ENCODE data around the gene CIZ1.

The CIZ1 gene

GRCh38 chr9:128166169-128166568 is 25.2 kb downstream of the CIZ1 start:
- Mint-ChIP-seq H3K4me1 (ENCODE audit: low read depth) (peaks cover 8% of the 10 kb centered on the region), H3K4me3 (no peak overlapping the region), H3K9me3 (no peaks in the 10 kb centered on the region), H3K27me3 (ENCODE audit: low read depth) (no peaks in the 10 kb centered on the region), H3K36me3 (ENCODE audit: low read depth) (peaks cover 21% of the 10 kb centered on the region), H3K27ac (no peak overlapping the region)

- Mint-ChIP-seq H3K4me1 (ENCODE audit: low read depth) (peaks cover 14% of the 10 kb centered on the region), H3K27me3 (ENCODE audit: low read depth) (no peaks in the 10 kb centered on the region), H3K9me3 (no peaks in the 10 kb centered on the region), H3K27ac (no peak overlapping the region), H3K4me3 (no peak overlapping the region), H3K36me3 (ENCODE audit: low read depth) (peaks cover 20% of the 10 kb centered on the region)
Measured at GRCh38 chr9:128164307-128164885, 27.0 kb downstream of the CIZ1 start.

GRCh38 chr9:128163523-128164306 is 27.7 kb downstream of the CIZ1 start:
- Mint-ChIP-seq H3K9me3 (no peaks in the 10 kb centered on the region), H3K36me3 (ENCODE audit: low read depth) (peaks cover 15% of the 10 kb centered on the region), H3K27me3 (ENCODE audit: low read depth) (no peaks in the 10 kb centered on the region), H3K4me1 (ENCODE audit: low read depth) (peaks cover 17% of the 10 kb centered on the region), H3K4me3 (no peak overlapping the region), H3K27ac (no peak overlapping the region)

GRCh38 chr9:128163027-128163515 is 28.3 kb downstream of the CIZ1 start:
- H3K4me1 Mint-ChIP-seq (ENCODE audit: low read depth), result peaks cover 15% of the 10 kb centered on the region
- no peaks in the 10 kb centered on the region for H3K27me3 Mint-ChIP-seq (ENCODE audit: low read depth)
- no peak overlapping the region for H3K4me3 Mint-ChIP-seq
- H3K36me3 Mint-ChIP-seq (ENCODE audit: low read depth), result peaks cover 12% of the 10 kb centered on the region
- no peaks in the 10 kb centered on the region for H3K9me3 Mint-ChIP-seq
- H3K27ac Mint-ChIP-seq, result no peak overlapping the region

GRCh38 chr9:128162215-128163026 is 29.0 kb downstream of the CIZ1 start:
- no peak overlapping the region for H3K27ac Mint-ChIP-seq
- peaks cover 12% of the 10 kb centered on the region for H3K36me3 Mint-ChIP-seq (ENCODE audit: low read depth)
- H3K9me3 Mint-ChIP-seq, result no peaks in the 10 kb centered on the region
- no peaks in the 10 kb centered on the region for H3K27me3 Mint-ChIP-seq (ENCODE audit: low read depth)
- H3K4me3 Mint-ChIP-seq, result peak overlapping the region; percentile 77
- peaks cover 15% of the 10 kb centered on the region for H3K4me1 Mint-ChIP-seq (ENCODE audit: low read depth)

GRCh38 chr9:128161215-128161902 is 30.0 kb downstream of the CIZ1 start:
- H3K4me3 Mint-ChIP-seq, result peak overlapping the region; percentile 77
- H3K4me1 Mint-ChIP-seq (ENCODE audit: low read depth), result peaks cover 15% of the 10 kb centered on the region
- peak overlapping the region; percentile 67 for H3K27ac Mint-ChIP-seq
- no peaks in the 10 kb centered on the region for H3K9me3 Mint-ChIP-seq
- peaks cover 9% of the 10 kb centered on the region for H3K36me3 Mint-ChIP-seq (ENCODE audit: low read depth)
- H3K27me3 Mint-ChIP-seq (ENCODE audit: low read depth), result no peaks in the 10 kb centered on the region

GRCh38 chr9:128160603-128160987 is 30.8 kb downstream of the CIZ1 start:
- H3K9me3 Mint-ChIP-seq, result no peaks in the 10 kb centered on the region
- H3K27me3 Mint-ChIP-seq (ENCODE audit: low read depth), result no peaks in the 10 kb centered on the region

GRCh38 chr9:128159784-128160602 is 31.4 kb downstream of the CIZ1 start, which contains the start of gene BBLN:
TSS of gene BBLN (plus strand) at chr9:128160265. CDS start at chr9:128160408, 143 bp downstream.
- peaks cover 15% of the 10 kb centered on the region for H3K4me1 Mint-ChIP-seq (ENCODE audit: low read depth)
- H3K4me3 Mint-ChIP-seq, result peak within 1 kb of the TSS; percentile 77
- H3K36me3 Mint-ChIP-seq (ENCODE audit: low read depth), result peaks cover 8% of the 10 kb centered on the region
- H3K27me3 Mint-ChIP-seq (ENCODE audit: low read depth), result no peaks in the 10 kb centered on the region
- H3K27ac Mint-ChIP-seq, result peak within 1 kb of the TSS; percentile 87
- no peaks in the 10 kb centered on the region for H3K9me3 Mint-ChIP-seq

More at GRCh38 chr9:128160603-128160987, 30.8 kb downstream of the CIZ1 start:
- Mint-ChIP-seq H3K36me3 (ENCODE audit: low read depth) (peaks cover 8% of the 10 kb centered on the region), H3K4me3 (peak overlapping the region; percentile 77), H3K4me1 (ENCODE audit: low read depth) (peaks cover 15% of the 10 kb centered on the region), H3K27ac (peak overlapping the region; percentile 67)

- H3K36me3 Mint-ChIP-seq (ENCODE audit: low read depth), result peaks cover 6% of the 10 kb centered on the region
- H3K4me1 Mint-ChIP-seq (ENCODE audit: low read depth), result peaks cover 15% of the 10 kb centered on the region
- peak overlapping the region; percentile 77 for H3K4me3 Mint-ChIP-seq
- no peaks in the 10 kb centered on the region for H3K27me3 Mint-ChIP-seq (ENCODE audit: low read depth)
- H3K9me3 Mint-ChIP-seq, result no peaks in the 10 kb centered on the region
- H3K27ac Mint-ChIP-seq, result peak overlapping the region; percentile 87
Measured at GRCh38 chr9:128159522-128159783, 31.9 kb downstream of the CIZ1 start.

GRCh38 chr9:128155736-128156500 is 35.5 kb downstream of the CIZ1 start:
- Mint-ChIP-seq H3K4me3 (no peak overlapping the region), H3K9me3 (no peaks in the 10 kb centered on the region), H3K4me1 (ENCODE audit: low read depth) (peaks cover 6% of the 10 kb centered on the region), H3K27ac (no peak overlapping the region), H3K27me3 (ENCODE audit: low read depth) (no peaks in the 10 kb centered on the region), H3K36me3 (ENCODE audit: low read depth) (no peaks in the 10 kb centered on the region)

GRCh38 chr9:128153947-128154695 is 37.3 kb downstream of the CIZ1 start:
- Mint-ChIP-seq H3K4me1 (ENCODE audit: low read depth) (no peaks in the 10 kb centered on the region), H3K27me3 (ENCODE audit: low read depth) (no peaks in the 10 kb centered on the region), H3K27ac (no peak overlapping the region), H3K9me3 (no peaks in the 10 kb centered on the region), H3K36me3 (ENCODE audit: low read depth) (no peaks in the 10 kb centered on the region), H3K4me3 (no peak overlapping the region)

GRCh38 chr9:128153060-128153946 is 38.1 kb downstream of the CIZ1 start:
- no peaks in the 10 kb centered on the region for H3K9me3 Mint-ChIP-seq
- no peak overlapping the region for H3K4me3 Mint-ChIP-seq
- no peaks in the 10 kb centered on the region for H3K36me3 Mint-ChIP-seq (ENCODE audit: low read depth)
- no peaks in the 10 kb centered on the region for H3K4me1 Mint-ChIP-seq (ENCODE audit: low read depth)
- no peaks in the 10 kb centered on the region for H3K27me3 Mint-ChIP-seq (ENCODE audit: low read depth)
- H3K27ac Mint-ChIP-seq, result no peak overlapping the region

All from T-helper 1 cell treated with Interleukin-12 subunit alpha and Interleukin-12 subunit beta and Interleukin-4 antibody, amounts not matched to agents 30 μg/mL and 1 μg/mL, for 36 hours (primary cell).